Neuronal stem cell (in vitro differentiated cells): Measurements from ENCODE around the gene ARHGEF25.

Experiments used
- DNase-seq: peaks from one replicate; pipeline ENCODE4 v3.0.0-alpha.2; 2013; ENCODE audit warnings: low spot score
- H2AFZ ChIP-seq: one replicate; pipeline ENCODE4 v1.6.1; 2013; ENCODE audit warnings: mild to moderate bottlenecking, low read length, inconsistent platforms
- H2AK5ac ChIP-seq: 2 replicates; pipeline ENCODE4 v1.6.1; 2013; ENCODE audit warnings: low read depth, mild to moderate bottlenecking, inconsistent platforms, low read length, moderate library complexity, mixed read lengths
- H2BK120ac ChIP-seq: 2 replicates; pipeline ENCODE4 v1.6.1; 2013; ENCODE audit warnings: low read depth, mild to moderate bottlenecking, inconsistent platforms, low read length, moderate library complexity, mixed read lengths
- H2BK12ac ChIP-seq: one replicate; pipeline ENCODE4 v1.6.1; 2013; ENCODE audit warnings: low read length, inconsistent platforms
- H2BK15ac ChIP-seq: 2 replicates; pipeline ENCODE4 v1.6.1; 2013; ENCODE audit warnings: mild to moderate bottlenecking, low read length, inconsistent platforms, mixed read lengths
- H2BK5ac ChIP-seq: one replicate; pipeline ENCODE4 v1.6.1; 2013; ENCODE audit warnings: inconsistent platforms, mild to moderate bottlenecking, low read length, moderate library complexity
- H3K14ac ChIP-seq: one replicate; pipeline ENCODE4 v1.6.1; 2013; ENCODE audit warnings: low read length, inconsistent platforms
- H3K18ac ChIP-seq: 2 replicates; pipeline ENCODE4 v1.6.1; 2013; ENCODE audit warnings: low read length, inconsistent platforms
- H3K23ac ChIP-seq: 2 replicates; pipeline ENCODE4 v1.6.1; 2013; ENCODE audit warnings: low read depth, mild to moderate bottlenecking, mixed read lengths, low read length, inconsistent platforms; ENCODE audit not compliant: poor library complexity
- H3K27ac ChIP-seq: replicated peaks from 3 replicates; pipeline ENCODE4 v1.5.1; 2013; ENCODE audit warnings: low read length, inconsistent platforms
- H3K27me3 ChIP-seq, 3 experiments: 2 replicates each; pipeline ENCODE4 v1.6.1; 2013; ENCODE audit warnings: low read length in 3 of 3, mild to moderate bottlenecking in 2 of 3, inconsistent platforms in 1 of 3, low read depth in 1 of 3, mixed read lengths in 1 of 3, moderate library complexity in 1 of 3; ENCODE audit not compliant: control insufficient read depth in 3 of 3, insufficient read depth in 3 of 3
- H3K36me3 ChIP-seq, 2 donors: replicated peaks in 1 of 2; 2 replicates each; pipeline ENCODE4 v1.6.1; 2013; ENCODE audit warnings: low read length in 2 of 2; ENCODE audit not compliant: control insufficient read depth in 2 of 2, insufficient read depth in 2 of 2
- H3K4ac ChIP-seq: 2 replicates; pipeline ENCODE4 v1.6.1; 2013; ENCODE audit warnings: inconsistent platforms, mild to moderate bottlenecking, low read length, moderate library complexity
- H3K4me1 ChIP-seq, 2 donors: 1 replicate in 1 of 2; 2 replicates in 1 of 2; pipeline ENCODE4 v1.6.1; 2013; ENCODE audit warnings: low read length in 2 of 2, low read depth in 1 of 2; ENCODE audit not compliant: control insufficient read depth in 2 of 2, insufficient read depth in 1 of 2
- H3K4me2 ChIP-seq: one replicate; pipeline ENCODE4 v1.6.1; 2013; ENCODE audit warnings: mild to moderate bottlenecking, low read length, inconsistent platforms; ENCODE audit not compliant: insufficient read depth, poor library complexity, severe bottlenecking
- H3K4me3 ChIP-seq, 2 donors: 2 replicates each; pipeline ENCODE4 v1.5.1; 2013; ENCODE audit warnings: low read length in 2 of 2, mild to moderate bottlenecking in 2 of 2, inconsistent platforms in 1 of 2, moderate library complexity in 1 of 2
- H3K79me1 ChIP-seq: one replicate; pipeline ENCODE4 v1.6.1; 2013; ENCODE audit warnings: low read depth, mild to moderate bottlenecking, inconsistent platforms, low read length, moderate library complexity
- H3K9ac ChIP-seq: one replicate; pipeline ENCODE4 v1.6.1; 2013; ENCODE audit warnings: mild to moderate bottlenecking, low read depth, low read length, inconsistent platforms; ENCODE audit not compliant: poor library complexity
- H3K9me3 ChIP-seq, 2 donors: replicated peaks in 1 of 2; 2 replicates each; pipeline versions ENCODE3 to v1.6.1; 2013; ENCODE audit warnings: low read length in 2 of 2, mild to moderate bottlenecking in 2 of 2, inconsistent platforms in 1 of 2, low read depth in 1 of 2, mixed read lengths in 1 of 2, moderate library complexity in 1 of 2; ENCODE audit not compliant: control insufficient read depth in 2 of 2, insufficient read depth in 1 of 2
- H4K8ac ChIP-seq: one replicate; pipeline ENCODE4 v1.6.1; 2013; ENCODE audit warnings: low read depth, mild to moderate bottlenecking, inconsistent platforms, low read length, moderate library complexity
- H4K91ac ChIP-seq: one replicate; pipeline ENCODE4 v1.6.1; 2013; ENCODE audit warnings: low read length, low read depth, mild to moderate bottlenecking, inconsistent platforms; ENCODE audit not compliant: poor library complexity
- WGBS, 2 donors: extraction: QIAGEN DNeasy Blood & Tissue Kit; methylation state at CpG; one replicate each; pipeline ENCODE4 v1.1.7; 2013; ENCODE audit warnings: missing lambda C conversion rate in 2 of 2, mixed read lengths in 1 of 2; ENCODE audit not compliant: insufficient read length in 2 of 2, insufficient replicate concordance in 1 of 2; ENCODE audit errors: extremely low coverage in 2 of 2; 5-methylcytosine and 5-hydroxymethylcytosine counted together

ARHGEF25 gene

DNA sequence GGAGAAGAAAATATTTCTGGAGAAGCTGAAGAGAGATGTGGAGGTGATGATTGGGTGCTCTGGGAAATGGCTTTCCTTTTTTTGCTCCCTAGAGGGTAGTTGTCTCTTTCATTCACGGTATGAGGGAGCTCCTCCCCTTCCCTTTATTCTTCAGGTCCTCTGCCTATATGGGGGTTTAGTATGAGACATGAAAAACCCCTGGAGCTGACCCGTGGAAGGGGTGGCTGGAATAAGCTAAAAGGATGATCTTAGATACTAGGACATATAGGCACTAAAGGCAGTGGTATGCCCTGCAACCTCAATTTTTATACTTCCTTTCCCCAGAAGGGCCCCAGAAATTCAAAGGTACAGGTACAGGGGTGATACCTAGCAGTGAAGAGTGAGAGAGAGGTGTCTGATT, 10.8 kb upstream of the ARHGEF25 start:
- H4K8ac ChIP-seq: no peak overlapping the region
- H3K18ac ChIP-seq: no peak overlapping the region
- H3K27me3 ChIP-seq: no peaks in the 10 kb centered on the region
- H3K4me1 ChIP-seq: peaks cover 6 to 9% of the 10 kb centered on the region in 2 donors
- no peak overlapping the region for H3K23ac ChIP-seq
- H3K4me2 ChIP-seq: no peak overlapping the region
- no peaks in the 10 kb centered on the region for H3K79me1 ChIP-seq
- H3K9me3 ChIP-seq: no peaks in the 10 kb centered on the region
- no CpG with 5 or more reads among the region's 2 CpGs for WGBS, 2 donors
- H2BK15ac ChIP-seq: no peak overlapping the region
- no peak overlapping the region for H2BK12ac ChIP-seq
- H3K9ac ChIP-seq: no peak overlapping the region
- no peak overlapping the region for H3K14ac ChIP-seq
- no peak overlapping the region for H3K4me3 ChIP-seq
- H2BK120ac ChIP-seq: no peak overlapping the region
- peaks cover 10 to 68% of the 10 kb centered on the region in 2 donors for H3K36me3 ChIP-seq
- no peak overlapping the region for H4K91ac ChIP-seq
- no peak overlapping the region for H2AFZ ChIP-seq
- no peak overlapping the region for H2BK5ac ChIP-seq
- DNase-seq: no peak
- no peak overlapping the region for H3K4ac ChIP-seq
- no peak overlapping the region for H2AK5ac ChIP-seq
- H3K27ac ChIP-seq: no peak overlapping the region

DNA sequence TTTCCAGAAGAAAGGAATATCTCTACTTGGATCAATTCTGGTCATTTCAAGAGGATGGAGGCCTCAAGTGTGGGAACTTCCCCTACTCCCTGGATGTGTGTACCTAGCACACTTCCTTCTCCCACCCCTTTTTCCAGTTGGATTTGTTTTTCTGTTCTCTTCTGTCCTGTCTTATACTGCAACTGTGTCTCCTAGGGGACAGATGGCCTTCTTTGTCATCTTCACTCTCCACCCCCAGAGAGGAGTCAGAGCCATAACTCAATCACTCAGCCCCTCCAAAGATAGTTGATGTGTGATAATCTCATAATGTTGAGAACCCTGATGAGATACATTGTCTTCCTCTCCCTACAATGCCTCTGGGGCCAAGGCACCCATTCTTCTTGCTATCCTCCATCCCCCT, 8.7 kb upstream of the ARHGEF25 start:
- Histone ChIP-seq H2BK15ac (no peak overlapping the region), H3K18ac (no peak overlapping the region), H3K14ac (no peak overlapping the region), H3K4me2 (no peak overlapping the region), H3K9me3 (no peaks in the 10 kb centered on the region), H3K4me1 (peaks cover 11 to 14% of the 10 kb centered on the region in 2 donors), H3K9ac (no peak overlapping the region), H2AK5ac (no peak overlapping the region), H4K8ac (no peak overlapping the region), H2BK5ac (no peak overlapping the region), H3K36me3 (peaks cover 9 to 64% of the 10 kb centered on the region in 2 donors), H2AFZ (no peak overlapping the region), H3K27ac (no peak overlapping the region), H3K4me3 (no peak overlapping the region), H3K4ac (no peak overlapping the region), H3K23ac (no peak overlapping the region), H4K91ac (no peak overlapping the region), H3K79me1 (no peaks in the 10 kb centered on the region), H2BK120ac (no peak overlapping the region), H3K27me3 (no peaks in the 10 kb centered on the region), H2BK12ac (no peak overlapping the region)
- DNase-seq: no peak

DNA sequence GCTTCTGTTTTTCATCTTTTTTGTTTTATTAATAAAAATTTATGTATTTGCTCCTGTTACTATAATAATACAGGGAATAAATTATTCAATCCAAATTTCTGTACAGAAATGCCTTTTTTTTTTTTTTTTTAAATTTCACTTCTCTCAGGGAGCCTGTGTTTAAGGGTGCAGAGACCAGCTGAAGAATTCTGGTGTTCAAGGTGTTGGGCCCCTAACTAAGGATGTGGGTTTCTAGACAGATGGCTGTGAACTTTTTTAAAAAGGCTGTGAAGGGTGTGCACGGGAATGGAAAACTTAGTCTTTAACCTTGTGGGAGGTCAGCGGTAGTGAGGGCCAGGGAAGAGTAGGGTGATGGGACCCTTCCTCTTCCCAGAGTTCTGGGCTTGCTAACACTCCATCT, 7.9 kb upstream of the ARHGEF25 start:
- H2BK12ac ChIP-seq: no peak overlapping the region
- DNase-seq: no peak
- no peak overlapping the region for H2BK5ac ChIP-seq
- H3K79me1 ChIP-seq: no peaks in the 10 kb centered on the region
- no peak overlapping the region for H3K14ac ChIP-seq
- no peaks in the 10 kb centered on the region for H3K9me3 ChIP-seq
- no peak overlapping the region for H3K4me3 ChIP-seq
- H3K4me2 ChIP-seq: no peak overlapping the region
- H3K27ac ChIP-seq: peak overlapping the region; percentile 37
- H3K27me3 ChIP-seq: no peaks in the 10 kb centered on the region
- no peak overlapping the region for H2BK15ac ChIP-seq
- no CpG with 5 or more reads among the region's 2 CpGs for WGBS, 2 donors
- H3K18ac ChIP-seq: no peak overlapping the region
- no peak overlapping the region for H2AFZ ChIP-seq
- H4K91ac ChIP-seq: no peak overlapping the region
- no peak overlapping the region for H3K23ac ChIP-seq
- no peak overlapping the region for H4K8ac ChIP-seq
- peaks cover 11 to 14% of the 10 kb centered on the region in 2 donors for H3K4me1 ChIP-seq
- no peak overlapping the region for H2AK5ac ChIP-seq
- no peak overlapping the region for H3K4ac ChIP-seq
- no peak overlapping the region for H3K9ac ChIP-seq
- H3K36me3 ChIP-seq: peaks cover 14 to 69% of the 10 kb centered on the region in 2 donors
- no peak overlapping the region for H2BK120ac ChIP-seq

DNA sequence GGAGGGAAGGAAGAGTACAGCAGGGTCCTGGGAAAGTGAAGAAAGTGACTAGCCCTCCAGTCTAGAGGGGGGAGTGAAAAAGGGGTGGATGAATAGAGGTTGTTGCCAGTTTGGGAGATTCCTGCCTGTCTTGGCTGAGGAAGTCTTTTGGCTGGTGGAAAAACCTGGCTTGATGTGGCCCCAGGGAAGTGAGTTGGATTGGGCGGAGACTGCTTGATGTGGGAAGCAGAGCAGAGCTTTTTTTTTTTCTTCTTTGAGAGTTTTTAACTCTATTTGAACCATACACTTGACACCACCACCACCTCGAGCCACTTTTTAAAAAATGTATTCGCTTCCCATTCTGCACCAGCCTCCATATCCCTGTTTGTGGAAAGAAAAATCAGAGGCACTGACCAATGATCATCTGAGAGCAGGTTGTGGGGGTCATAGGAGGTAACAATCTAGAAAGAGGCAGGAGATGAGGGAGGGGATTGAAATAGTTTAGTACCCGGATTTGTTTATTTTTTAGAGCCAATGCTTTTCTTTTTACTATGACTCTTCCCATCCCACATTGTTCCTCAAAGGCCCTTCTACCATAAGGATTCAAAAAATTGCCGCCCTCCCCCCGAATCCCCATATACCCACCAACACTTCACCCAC, 7.3 kb upstream of the ARHGEF25 start:
- H2BK5ac ChIP-seq: no peak overlapping the region
- peak overlapping the region; percentile 72 for H3K14ac ChIP-seq
- peaks cover 11 to 14% of the 10 kb centered on the region in 2 donors for H3K4me1 ChIP-seq
- peaks cover 18 to 69% of the 10 kb centered on the region in 2 donors for H3K36me3 ChIP-seq
- peak overlapping the region; percentile 74 for H3K4me2 ChIP-seq
- no peak overlapping the region for H2AK5ac ChIP-seq
- peak overlapping the region; percentile 94 for H4K91ac ChIP-seq
- no peaks in the 10 kb centered on the region for H3K79me1 ChIP-seq
- peak overlapping the region; percentile 19 for H2BK120ac ChIP-seq
- no peaks in the 10 kb centered on the region for H3K27me3 ChIP-seq
- H3K9me3 ChIP-seq: no peaks in the 10 kb centered on the region
- H3K23ac ChIP-seq: no peak overlapping the region
- H2BK12ac ChIP-seq: no peak overlapping the region
- no CpG with 5 or more reads among the region's 6 CpGs for WGBS, 2 donors
- peak overlapping the region; percentile 97 for H2AFZ ChIP-seq
- peak overlapping the region; percentile 82 to 90 for H3K4me3 ChIP-seq
- no peak overlapping the region for H3K4ac ChIP-seq
- no peak overlapping the region for H4K8ac ChIP-seq
- no peak for DNase-seq
- H3K18ac ChIP-seq: peak overlapping the region; percentile 98
- peak overlapping the region; percentile 62 for H2BK15ac ChIP-seq
- H3K27ac ChIP-seq: peak overlapping the region; percentile 37
- H3K9ac ChIP-seq: peak overlapping the region; percentile 71
